MV-4-11 (cell line): ENCODE results near the gene HEBP2.

ENCODE experiments used
- DNase-seq: peaks from one replicate; lab custom pipeline; 2025; lab: John Stamatoyannopoulos, UW

The HEBP2 gene

GRCh38 chr6:138397128-138398122 lies 6.6 kb upstream of the HEBP2 start:
- no peak for DNase-seq

DNA sequence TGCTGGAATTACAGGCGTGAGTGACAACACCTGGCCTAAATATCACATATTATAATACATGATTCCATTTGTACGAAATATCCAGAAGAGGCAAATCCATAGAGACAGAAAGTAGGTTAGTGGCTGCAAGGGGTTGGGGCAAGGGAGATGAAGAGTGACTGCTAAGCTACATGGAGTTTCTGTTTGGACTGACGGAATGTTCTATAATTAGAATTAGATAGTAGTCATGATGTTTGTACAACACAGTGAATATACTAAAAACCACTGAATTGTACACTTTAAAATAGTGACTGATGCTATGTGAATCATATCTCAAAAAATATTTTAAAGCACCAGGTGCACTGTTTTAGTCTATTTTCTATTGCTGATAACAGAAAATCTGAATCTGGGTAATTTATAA lies 3.7 kb upstream of the HEBP2 start:
- DNase-seq, result no peak

DNA sequence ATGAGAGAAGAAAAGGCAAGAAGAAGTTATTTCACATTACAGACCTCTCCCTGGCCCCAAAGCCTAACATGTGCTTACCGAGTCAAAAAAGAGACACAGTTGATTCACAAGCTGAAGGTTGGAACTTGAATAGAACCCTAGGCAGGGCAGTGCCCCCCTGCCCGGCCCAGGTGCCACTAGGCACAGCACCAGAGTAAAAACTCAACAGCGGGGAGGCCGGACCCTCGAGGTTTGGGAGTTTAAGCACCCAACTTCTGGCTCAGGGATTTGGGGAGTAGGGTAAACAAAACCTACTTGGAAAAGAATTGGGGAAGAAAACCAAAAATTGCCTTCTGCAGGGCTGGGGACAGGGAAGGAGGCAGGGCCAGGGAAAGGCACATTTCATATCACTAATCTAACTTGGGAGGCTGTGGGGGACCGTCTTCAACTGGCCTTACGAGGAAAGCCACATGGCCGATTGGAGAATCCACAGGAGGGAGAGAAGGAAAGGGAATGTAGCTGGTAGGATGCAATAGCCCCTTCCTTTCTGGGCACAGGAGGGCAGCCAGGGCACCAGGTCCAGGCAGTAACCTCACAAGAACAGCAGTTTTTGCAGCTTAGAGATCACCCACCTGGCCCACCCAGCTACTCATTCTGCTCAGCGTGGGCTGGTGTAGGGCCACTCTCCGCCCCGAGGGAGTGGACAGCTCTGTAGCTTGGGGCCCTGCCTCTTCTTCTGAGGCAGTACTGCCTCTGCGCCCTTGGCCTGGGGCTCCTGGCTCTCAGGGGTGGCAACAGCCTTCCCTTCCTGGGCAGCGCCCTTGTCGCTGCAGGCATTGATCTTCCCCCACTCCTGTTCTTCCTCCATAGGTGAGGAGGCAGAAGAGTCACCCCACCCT lies 1.8 kb upstream of the HEBP2 start:
- DNase-seq, result no peak

DNA sequence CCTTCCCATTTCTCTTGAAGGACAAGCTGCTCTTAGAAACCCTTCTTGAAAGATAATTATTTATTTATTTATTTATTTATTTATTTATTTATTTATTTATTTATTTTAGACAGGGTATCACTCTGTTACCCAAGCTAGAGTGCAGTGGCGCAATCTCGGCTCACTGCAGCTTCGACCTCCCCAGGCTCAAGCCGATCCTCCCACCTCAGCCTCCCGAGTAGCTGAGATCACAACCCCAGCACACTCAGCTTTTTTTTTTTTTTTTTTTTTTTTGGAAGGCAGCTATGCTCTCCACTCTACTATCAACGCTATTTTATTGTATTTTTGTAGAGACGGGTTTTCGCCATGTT lies 1.2 kb upstream of the HEBP2 start:
- DNase-seq, result no peak

DNA sequence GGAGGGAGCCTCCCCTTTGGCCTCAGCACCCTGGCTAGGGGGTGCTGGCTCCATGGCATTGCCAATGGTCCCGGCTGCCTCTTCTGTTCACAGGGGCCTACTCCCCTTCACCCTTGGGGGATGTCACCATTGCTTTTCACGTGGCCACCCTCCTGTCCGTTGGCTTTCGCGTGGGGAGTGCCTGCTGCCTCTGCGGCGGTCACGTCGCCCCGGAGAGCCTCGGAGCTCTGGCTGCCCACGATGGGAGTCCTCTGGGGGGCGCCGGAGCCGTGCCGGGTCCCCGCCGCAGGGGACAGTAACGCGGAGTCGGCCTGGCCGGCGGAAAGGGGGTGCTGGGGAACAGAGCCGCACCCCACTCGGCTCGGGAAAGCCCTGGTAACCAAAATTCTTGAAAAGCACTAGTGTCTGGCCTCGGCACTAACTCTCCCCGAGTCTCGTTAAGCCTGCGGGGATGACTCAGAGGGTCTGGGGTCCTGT lies 661 bp upstream of the HEBP2 start:
- DNase-seq, result peak; percentile 47

DNA sequence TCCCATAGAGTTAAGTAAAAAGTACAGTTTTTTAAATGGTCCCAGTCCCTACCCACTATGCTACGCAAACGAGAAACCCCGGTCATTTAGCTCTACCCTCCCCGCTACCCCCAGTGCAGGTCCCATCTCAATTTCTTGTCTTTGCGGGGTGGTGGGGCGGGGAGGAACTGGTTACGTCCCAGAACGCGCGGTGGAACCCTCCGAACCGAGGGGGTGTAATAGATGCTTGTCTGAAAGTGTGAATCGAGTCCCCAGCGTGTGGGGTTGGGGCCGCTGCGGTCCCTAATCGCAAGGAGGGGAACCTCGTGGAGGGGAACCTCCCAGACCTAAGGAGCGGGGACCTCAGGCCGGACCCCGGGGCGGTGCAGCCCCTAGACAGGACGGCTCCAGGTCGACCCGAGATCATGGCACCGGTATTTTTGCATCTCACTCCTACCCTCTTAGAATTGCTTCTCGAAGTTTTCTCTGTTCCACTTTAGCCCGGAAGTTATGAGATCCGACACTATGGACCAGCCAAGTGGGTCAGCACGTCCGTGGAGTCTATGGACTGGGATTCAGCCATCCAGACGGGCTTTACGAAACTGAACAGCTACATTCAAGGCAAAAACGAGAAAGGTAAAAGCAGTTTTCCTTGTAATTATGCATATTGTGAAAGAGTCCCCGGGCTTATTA lies 779 bp downstream of the HEBP2 start:
- DNase-seq, result no peak

GRCh38 chr6:138405816-138406413 lies 1.9 kb downstream of the HEBP2 start:
- DNase-seq, result no peak

- DNase-seq, result peak; percentile 57
Measured at GRCh38 chr6:138406443-138406842, 2.4 kb downstream of the HEBP2 start.

DNA sequence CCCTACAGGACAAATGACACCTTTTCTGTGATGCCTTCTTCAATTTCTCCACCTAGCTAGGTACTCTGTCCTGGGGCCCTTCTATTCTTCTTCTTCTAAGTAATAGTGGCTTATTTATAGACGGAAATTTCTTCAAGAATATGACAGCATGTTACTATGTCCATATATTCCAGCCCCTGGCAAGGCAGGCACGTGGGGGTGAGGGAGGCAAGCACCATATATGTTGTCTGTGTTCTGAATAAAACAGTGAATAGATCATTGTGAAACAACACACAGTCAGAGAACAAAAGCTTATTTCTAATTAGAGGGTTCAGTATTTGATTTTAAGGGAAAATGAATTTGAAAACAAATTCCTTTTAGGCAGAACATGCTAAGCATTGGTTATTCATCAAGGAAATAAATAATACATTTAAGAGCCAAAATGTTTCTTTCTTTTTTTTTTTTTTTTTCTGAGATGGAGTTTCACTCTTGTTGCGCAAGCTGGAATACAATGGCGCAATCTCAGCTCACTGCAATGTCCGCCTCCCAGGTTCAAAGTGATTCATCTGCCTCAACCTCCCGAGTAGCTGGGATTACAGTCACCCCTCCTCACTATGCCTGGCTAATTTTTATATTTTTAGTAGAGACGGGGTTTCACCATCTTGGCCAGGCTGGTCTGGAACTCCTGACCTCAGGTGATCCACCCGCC lies 6.2 kb downstream of the HEBP2 start:
- peak; percentile 61 for DNase-seq

DNA sequence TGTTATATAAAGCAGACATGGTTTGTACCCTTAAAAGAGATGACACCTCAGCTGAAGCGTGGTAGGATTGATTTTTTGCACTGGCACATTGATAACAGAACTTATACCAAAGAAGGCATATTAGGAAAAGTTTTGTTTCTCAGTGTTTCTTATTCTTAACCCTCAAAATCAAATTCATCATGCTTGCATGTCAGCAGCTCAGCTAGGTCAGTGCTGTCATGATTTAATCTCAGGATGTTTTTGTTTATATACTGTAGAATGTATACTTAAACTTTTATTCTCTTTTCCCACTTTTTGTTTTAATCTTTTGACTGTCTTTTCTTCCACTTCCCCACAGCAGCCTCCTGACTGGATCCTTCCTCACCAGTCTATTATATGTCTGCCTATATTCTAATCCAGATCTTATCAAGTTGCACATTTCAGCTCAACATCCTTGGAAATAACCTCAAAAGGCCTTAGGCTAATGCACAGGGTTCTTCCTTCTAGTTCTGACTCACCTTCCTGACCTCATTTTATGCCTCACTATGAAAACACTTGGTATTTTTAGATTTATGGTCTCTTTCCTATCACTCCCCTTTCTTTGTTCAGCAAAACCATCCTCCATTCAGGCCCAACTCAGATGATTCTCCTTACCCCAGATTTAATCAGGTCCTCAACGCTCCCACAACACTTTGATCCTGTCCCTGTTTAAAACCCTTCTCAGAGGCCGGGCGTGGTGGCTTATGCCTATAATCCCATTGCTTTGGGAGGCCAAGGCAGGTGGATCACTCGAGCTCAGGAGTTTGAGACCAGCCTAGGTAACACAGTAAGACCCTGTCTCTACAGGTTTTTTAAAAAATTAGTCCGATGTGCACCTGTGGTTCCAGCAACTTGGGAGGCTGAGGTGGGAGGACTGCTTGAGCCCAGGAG lies 7.2 kb downstream of the HEBP2 start:
- peak; percentile 34 for DNase-seq

GRCh38 chr6:138415125-138415524 lies 11.1 kb downstream of the HEBP2 start:
- no peak for DNase-seq

GRCh38 chr6:138416206-138416605 lies 12.2 kb downstream of the HEBP2 start:
- no peak for DNase-seq

DNA sequence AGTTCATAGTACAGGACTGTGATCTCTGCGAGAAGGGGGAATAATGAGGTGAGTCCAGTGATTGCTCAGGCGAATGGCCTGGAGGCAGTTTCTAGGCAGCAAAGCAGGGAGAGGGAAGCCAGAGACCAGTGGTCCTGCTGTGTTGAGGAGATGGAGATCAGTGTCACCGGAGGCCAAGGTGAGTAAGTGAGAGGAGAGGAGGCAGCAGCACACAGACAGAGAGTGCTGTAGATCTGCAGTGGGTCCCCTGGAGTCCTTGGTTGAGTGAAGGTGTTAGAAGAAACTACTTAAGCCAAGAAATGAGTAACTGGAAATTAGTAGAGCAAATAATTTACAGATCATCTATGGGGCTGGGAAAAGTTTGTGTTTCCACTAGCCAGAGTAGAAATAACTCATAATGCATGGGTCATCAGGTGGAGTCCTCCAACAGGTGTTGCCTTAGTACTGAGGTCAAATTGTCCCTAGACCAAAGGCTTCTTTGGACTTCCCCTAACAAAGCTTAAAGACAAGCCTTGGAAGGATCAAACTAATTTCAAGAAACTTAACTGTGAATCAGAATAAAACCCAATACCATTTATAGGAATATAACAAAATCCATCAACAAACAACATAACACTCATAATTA lies 13.6 kb downstream of the HEBP2 start:
- DNase-seq, result no peak

- DNase-seq, result no peak
Measured at GRCh38 chr6:138418118-138418742, 14.2 kb downstream of the HEBP2 start.

- DNase-seq, result no peak
Measured at GRCh38 chr6:138419766-138420165, 15.7 kb downstream of the HEBP2 start.

GRCh38 chr6:138420356-138420755 lies 16.3 kb downstream of the HEBP2 start:
- no peak for DNase-seq

- DNase-seq, result no peak
Measured at GRCh38 chr6:138421089-138421488, 17.1 kb downstream of the HEBP2 start.

DNA sequence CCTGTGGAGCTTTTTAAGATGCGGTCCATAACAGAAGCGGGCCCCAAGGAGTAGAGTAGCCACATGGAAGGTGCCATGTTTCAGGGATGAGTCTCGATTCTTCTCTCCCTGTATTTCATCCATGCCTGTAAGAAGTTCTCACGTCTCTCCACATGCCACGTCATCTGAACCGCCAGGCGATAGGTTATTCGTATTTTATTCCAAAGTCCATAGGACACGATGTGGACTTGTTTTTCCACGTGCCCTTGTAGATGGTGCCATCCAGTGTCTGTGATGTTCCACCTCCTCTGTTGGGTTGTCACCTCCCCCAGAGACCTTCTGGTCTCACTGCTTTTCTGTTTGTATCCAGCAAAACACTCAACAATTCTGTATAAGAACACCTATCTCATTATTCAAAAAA lies 17.6 kb downstream of the HEBP2 start:
- DNase-seq, result no peak

DNA sequence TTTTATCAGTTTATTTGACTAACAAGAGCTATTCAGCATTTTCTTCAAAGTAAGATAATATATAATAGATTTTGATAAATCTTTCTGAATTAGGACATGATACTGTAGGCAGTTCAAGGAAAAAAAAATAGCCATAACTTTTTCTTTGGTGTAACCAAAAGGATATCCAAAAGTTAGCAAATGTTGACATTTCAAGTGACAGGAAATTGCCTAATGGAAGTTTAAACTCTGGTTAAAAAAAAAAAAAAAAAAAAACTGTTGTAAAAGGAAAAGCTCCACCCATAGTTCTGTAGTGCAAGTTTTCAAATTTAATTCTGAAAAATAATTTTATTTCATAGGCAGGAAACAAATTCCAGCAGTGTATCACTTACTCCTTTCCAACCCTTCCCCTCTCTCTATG lies 18.8 kb downstream of the HEBP2 start:
- DNase-seq, result peak; percentile 51
